GM13977 (cell line): ENCODE data around the gene CNN1.

Experiments
- DNase-seq: peaks from one replicate; pipeline ENCODE4 v3.0.0; 2012; ENCODE audit warnings: low spot score
- in situ Hi-C: fragments of 300-500 bp; cut with MboI; formaldehyde crosslinking; loops from one replicate; pipeline ENCODE4 v1.12.0; 2022; ENCODE audit warnings: low sequenced_read_pairs, low pct_unique_long_range_greater_than_20kb, mixed read lengths, inconsistent platforms; ENCODE audit not compliant: unreplicated experiment
- TF ChIP-seq, protein P1 (sequence below): IDR thresholded peaks from 2 replicates; pipeline ENCODE4 v1.5.1; 2012; ENCODE audit warnings: mild to moderate bottlenecking, control low read depth; ENCODE audit not compliant: insufficient read depth; ENCODE audit errors: extremely low read depth, missing control alignments

The CNN1 gene

DNA sequence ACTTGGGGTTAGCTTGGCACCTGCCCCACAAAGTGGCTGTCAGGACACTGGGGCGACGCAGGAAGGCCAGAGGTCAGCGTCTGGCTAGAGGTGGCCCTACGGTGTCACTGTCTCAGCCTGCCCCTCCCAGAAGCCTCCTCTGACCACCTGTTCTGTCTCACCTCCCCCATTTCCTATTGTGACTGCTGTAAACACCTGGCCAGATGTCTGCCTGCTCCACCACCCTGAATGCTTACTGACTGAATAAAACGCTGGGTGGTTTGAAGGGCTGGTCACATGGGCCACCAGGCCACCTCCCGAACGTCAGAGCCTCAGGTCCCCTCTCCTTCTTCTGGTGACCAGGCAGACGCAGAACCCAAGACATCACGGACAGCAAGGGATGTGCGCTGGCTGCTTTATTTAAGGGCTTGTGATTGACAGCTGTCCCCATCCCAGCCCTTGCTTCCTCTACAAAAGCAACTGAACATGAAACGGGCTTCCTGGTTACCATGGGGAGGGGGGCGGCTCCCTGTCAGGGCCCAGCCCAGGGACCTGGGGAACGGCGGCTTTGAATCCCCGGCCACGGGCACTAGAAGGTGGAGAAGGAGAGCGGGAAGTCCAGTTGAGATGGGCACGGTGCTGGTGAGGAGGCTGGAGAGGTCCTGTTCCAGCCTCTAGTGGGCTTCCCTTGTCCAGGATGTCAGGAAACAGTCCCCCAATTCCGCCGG is 14.2 kb downstream of the CNN1 start:
- in situ Hi-C loops: no loop called here
- TF ChIP-seq, protein P1, sequence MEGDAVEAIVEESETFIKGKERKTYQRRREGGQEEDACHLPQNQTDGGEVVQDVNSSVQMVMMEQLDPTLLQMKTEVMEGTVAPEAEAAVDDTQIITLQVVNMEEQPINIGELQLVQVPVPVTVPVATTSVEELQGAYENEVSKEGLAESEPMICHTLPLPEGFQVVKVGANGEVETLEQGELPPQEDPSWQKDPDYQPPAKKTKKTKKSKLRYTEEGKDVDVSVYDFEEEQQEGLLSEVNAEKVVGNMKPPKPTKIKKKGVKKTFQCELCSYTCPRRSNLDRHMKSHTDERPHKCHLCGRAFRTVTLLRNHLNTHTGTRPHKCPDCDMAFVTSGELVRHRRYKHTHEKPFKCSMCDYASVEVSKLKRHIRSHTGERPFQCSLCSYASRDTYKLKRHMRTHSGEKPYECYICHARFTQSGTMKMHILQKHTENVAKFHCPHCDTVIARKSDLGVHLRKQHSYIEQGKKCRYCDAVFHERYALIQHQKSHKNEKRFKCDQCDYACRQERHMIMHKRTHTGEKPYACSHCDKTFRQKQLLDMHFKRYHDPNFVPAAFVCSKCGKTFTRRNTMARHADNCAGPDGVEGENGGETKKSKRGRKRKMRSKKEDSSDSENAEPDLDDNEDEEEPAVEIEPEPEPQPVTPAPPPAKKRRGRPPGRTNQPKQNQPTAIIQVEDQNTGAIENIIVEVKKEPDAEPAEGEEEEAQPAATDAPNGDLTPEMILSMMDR: no peak
- DNase-seq: no peak

DNA sequence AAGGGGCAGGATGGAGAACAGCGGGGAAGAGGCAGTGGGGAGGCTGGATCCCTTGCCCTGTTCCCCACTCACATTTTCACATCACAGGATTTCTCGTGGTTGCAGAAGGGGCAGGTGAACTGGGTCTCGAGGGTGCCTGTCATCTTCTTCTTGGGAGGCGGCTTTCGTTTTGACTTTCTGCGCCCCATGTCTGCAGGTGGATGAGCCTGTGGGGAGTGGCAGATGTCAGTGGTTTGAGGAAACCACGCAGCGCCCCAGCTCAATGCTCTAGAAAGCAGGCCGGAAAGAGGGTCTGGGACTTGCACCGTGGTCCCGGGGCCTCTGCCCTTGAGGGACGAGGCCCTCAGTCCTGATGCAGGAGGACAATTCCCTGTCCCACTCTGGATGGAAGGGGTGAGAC is 15.5 kb downstream of the CNN1 start:
- in situ Hi-C loops: no loop called here
- DNase-seq: no peak
- TF ChIP-seq, protein P1: no peak

DNA sequence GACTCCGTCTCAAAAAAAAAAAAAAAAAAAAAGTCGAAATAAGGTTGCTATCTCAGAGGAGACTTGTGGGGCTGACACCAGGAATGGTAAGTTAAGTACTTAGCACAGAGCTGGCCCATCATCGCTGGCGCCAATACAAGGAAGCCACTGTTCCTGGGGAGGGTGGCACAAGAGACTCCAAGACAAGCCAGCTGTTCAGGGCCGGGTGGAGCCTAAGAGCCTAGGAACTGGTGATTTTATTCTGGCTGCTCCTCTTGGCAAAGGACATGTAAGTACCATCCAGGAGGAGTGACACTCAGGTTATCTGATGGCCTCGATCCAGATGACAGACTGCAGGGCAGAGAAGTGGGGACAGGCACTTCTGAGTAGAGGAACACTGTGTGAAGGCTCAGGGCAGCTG is 16.6 kb downstream of the CNN1 start:
- in situ Hi-C loops: no loop called here
- DNase-seq: no peak
- TF ChIP-seq, protein P1: no peak

DNA sequence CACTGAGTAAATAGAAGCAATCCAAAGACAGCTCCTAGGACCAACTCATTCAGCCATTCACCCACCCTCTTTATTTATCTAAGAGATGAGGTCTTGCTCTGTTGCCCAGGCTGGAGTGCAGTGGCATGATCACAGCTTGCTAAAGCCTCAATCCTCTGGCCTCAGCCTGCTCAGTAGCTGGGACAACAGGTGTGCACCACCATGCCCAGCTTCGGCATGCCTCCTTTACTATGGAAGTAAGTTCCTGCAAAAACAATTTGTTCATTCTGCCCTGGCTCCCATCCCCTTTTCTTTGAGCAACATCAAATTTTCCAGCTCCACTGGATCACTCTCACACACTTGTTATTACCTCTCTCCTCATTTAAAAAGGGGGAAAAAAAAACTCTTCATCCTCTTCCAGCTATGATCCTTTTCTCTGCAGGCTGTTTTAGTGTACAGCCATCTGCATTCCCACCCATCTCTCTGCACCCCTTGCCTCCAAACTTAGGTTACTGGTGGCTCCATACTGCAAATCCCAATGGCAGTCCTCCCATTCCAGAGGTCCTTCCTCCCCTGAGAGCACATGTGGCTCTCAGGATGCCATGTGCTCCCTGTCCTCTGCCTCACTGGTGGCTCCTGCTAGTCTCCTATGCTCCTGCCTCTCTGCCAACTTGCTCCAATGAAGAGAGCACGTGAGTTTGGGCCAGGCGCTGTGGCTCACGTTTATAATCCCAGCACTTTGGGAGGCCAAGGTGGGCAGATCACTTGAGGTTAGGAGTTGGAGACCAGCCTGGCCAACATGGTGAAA is 18.2 kb downstream of the CNN1 start:
- TF ChIP-seq, protein P1: no peak
- in situ Hi-C loops: no loop called here
- no peak for DNase-seq

DNA sequence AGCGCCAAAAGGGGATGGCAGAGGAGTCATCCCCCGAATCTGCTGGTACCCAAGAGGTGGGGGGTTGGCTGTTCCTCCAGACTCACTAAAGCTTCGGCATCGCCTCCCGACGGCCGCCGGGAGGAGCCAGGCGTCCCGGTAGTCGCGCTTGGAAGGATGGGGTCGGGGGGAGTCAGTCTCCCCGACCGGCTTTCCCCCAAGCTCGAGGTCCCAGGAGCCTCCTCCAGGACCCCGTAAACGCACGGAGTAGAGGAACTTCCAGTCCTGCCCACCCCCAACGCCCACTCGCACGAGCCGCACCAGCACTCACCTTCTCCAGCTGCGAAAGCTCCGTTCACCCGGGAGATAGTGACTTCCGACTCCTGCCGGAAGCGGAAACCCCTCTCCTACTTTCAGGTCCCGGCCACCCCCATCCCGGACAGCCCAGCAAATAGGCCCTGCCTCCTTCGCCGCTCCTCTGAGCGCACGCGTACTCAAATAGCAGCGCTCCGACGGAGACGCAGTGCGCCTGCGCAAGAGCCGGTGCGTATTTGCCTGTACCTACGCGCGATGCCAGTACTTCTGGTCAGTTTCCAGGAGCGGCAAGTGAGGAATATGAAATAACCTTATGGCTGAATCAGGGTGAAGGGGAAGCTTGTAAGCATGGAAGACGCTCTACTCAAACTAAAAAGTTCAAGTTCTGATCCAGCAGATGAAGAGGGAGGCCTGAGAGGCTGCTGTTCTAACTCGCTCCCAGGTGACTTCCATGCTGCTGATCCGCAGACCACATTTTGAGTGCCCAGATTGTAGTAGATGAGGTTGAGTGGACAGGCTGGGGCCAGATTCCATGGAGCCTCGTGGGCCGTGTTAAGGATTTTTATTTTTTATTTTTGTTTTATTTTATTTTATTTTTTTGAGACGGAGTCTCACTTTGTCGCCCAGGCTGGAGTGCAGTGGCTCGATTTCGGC is 20.5 kb downstream of the CNN1 start, which contains the start of gene ELOF1:
Gene ELOF1 (minus strand): TSS at position 350 of the 948 bp plus-strand sequence. CDS start 4,883 bp downstream, outside the sequence.
- in situ Hi-C loops: no loop called here
- TF ChIP-seq, protein P1: peak; percentile 10
- DNase-seq: peak; percentile 97

DNA sequence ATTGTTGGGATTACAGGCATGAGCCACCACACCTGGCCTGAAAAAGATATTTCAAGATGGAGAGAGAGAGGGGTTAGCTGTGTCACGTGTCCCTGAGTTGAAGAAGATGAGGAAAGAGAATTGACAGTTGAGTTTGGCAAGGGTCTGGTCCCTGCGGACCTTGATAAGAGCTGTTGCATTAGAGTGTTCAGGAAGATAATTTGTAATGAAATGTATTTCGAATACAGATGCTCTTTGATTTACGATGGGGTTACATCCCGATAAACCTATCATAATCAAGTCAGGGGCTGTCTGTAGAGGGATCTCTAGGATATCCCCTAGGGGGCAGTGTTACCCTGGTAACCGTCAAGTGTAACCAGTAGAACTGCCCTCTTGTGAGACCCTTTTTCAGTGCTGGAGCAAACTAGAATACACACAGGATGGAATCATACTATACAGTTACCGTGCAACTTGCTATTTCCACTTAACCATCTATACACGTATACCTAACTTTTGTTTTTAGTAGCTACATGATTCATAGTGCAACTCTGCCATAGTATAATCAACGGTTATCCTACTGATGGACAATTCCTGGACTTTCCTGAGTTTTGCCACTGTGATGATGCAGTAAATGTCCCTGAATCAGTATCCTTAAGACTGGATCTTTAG is 21.9 kb downstream of the CNN1 start:
- peak; percentile 77 for DNase-seq
- in situ Hi-C loops: no loop called here
- TF ChIP-seq, protein P1: peak; percentile 67
